ENCODE data around the gene KRTAP9-9. TPM values are rescaled to one million over a fixed set of nuclear protein-coding genes. Genes with fewer than 3 reads are reported as not detected.
"Not testable (repeated sequence)": the region's sequence is repeated elsewhere in the genome, so short reads cannot be mapped to it uniquely, and the experiment has no call there.

Gene KRTAP9-9
- total RNA-seq, result not detected

GRCh38 chr17:41255381-41256290 is at the start of gene KRTAP9-9:
Gene KRTAP9-9 (plus strand): TSS chr17:41255384.
- DNase-seq (ENCODE audit: low spot score in 2 of 2); FAIRE-seq: not testable (repeated sequence)

GRCh38 chr17:41211845-41212466 is 43.2 kb upstream of the KRTAP9-9 start:
- FAIRE-seq, result no peak
- DNase-seq (ENCODE audit: low spot score in 2 of 2), result no peak

GRCh38 chr17:41212524-41213169 is 42.5 kb upstream of the KRTAP9-9 start:
- DNase-seq (ENCODE audit: low spot score in 2 of 2), result no peak
- no peak for FAIRE-seq

GRCh38 chr17:41215681-41216080 is 39.5 kb upstream of the KRTAP9-9 start:
- FAIRE-seq (no peak), DNase-seq (ENCODE audit: low spot score in 2 of 2) (no peak)

- DNase-seq (ENCODE audit: low spot score in 2 of 2), result no peak
- no peak for FAIRE-seq
Observed at GRCh38 chr17:41223821-41224220, 31.4 kb upstream of the KRTAP9-9 start.

- DNase-seq (ENCODE audit: low spot score in 2 of 2) (no peak), FAIRE-seq (no peak)
Observed at GRCh38 chr17:41226051-41226450, 29.1 kb upstream of the KRTAP9-9 start.

- DNase-seq (ENCODE audit: low spot score in 2 of 2); FAIRE-seq: not testable (repeated sequence)
Observed at GRCh38 chr17:41226598-41227095, 28.5 kb upstream of the KRTAP9-9 start, which contains the start of gene KRTAP9-2. Gene KRTAP9-2 (plus strand): TSS chr17:41226648. CDS start chr17:41226655, 7 bp downstream.

- FAIRE-seq, result no peak
- no peak for DNase-seq (ENCODE audit: low spot score in 2 of 2)
Observed at GRCh38 chr17:41230094-41230493, 25.1 kb upstream of the KRTAP9-9 start.

GRCh38 chr17:41231731-41232130 is 23.5 kb upstream of the KRTAP9-9 start:
- DNase-seq (ENCODE audit: low spot score in 2 of 2) (no peak), FAIRE-seq (no peak)

GRCh38 chr17:41232399-41233105 is 22.6 kb upstream of the KRTAP9-9 start, which contains the start of gene KRTAP9-3:
Gene KRTAP9-3 (plus strand): TSS chr17:41232449. CDS start chr17:41232502, 53 bp downstream.
- not testable (repeated sequence) for DNase-seq (ENCODE audit: low spot score in 2 of 2); FAIRE-seq

GRCh38 chr17:41237116-41237515 is 18.1 kb upstream of the KRTAP9-9 start:
- DNase-seq (ENCODE audit: low spot score in 2 of 2); FAIRE-seq: not testable (repeated sequence)

- not testable (repeated sequence) for DNase-seq (ENCODE audit: low spot score in 2 of 2); FAIRE-seq
Observed at GRCh38 chr17:41237949-41238437, 17.2 kb upstream of the KRTAP9-9 start, which contains the start of gene KRTAP9-8. Gene KRTAP9-8 (plus strand): TSS chr17:41237999. CDS start chr17:41238052, 53 bp downstream.

GRCh38 chr17:41246995-41247787 is 8.0 kb upstream of the KRTAP9-9 start:
- not testable (repeated sequence) for DNase-seq (ENCODE audit: low spot score in 2 of 2); FAIRE-seq

GRCh38 chr17:41249637-41250240 is 5.4 kb upstream of the KRTAP9-9 start, which contains the start of gene KRTAP9-4:
Gene KRTAP9-4 (plus strand): TSS chr17:41249687. CDS start chr17:41249721, 34 bp downstream.
- DNase-seq (ENCODE audit: low spot score in 2 of 2); FAIRE-seq: not testable (repeated sequence)

- no peak for DNase-seq (ENCODE audit: low spot score in 2 of 2)
- no peak for FAIRE-seq
Observed at GRCh38 chr17:41251261-41251660, 3.9 kb upstream of the KRTAP9-9 start.

- DNase-seq (ENCODE audit: low spot score in 2 of 2), result no peak
- no peak for FAIRE-seq
Observed at GRCh38 chr17:41254861-41255260, 323 bp upstream of the KRTAP9-9 start.

GRCh38 chr17:41256291-41256685 is 1.1 kb downstream of the KRTAP9-9 start:
- no peak for FAIRE-seq
- no peak for DNase-seq (ENCODE audit: low spot score in 2 of 2)

GRCh38 chr17:41258406-41258805 is 3.2 kb downstream of the KRTAP9-9 start:
- no peak for FAIRE-seq
- DNase-seq (ENCODE audit: low spot score in 2 of 2), result no peak

Data from frontal cortex (tissue), 4 donors.